Stimulated activated CD4-positive, alpha-beta T cell treated with anti-CD3 and anti-CD28 coated beads, TNF-alpha, amount 100 ng/mL, for 4 hours (primary cell): ENCODE data around the gene SUB1.

Experiments used
- DNase-seq, 3 experiments: peaks; one replicate each; pipeline ENCODE4 v3.0.0-alpha.2; 2020; ENCODE audit warnings: low read depth in 3 of 3

The SUB1 gene

DNA sequence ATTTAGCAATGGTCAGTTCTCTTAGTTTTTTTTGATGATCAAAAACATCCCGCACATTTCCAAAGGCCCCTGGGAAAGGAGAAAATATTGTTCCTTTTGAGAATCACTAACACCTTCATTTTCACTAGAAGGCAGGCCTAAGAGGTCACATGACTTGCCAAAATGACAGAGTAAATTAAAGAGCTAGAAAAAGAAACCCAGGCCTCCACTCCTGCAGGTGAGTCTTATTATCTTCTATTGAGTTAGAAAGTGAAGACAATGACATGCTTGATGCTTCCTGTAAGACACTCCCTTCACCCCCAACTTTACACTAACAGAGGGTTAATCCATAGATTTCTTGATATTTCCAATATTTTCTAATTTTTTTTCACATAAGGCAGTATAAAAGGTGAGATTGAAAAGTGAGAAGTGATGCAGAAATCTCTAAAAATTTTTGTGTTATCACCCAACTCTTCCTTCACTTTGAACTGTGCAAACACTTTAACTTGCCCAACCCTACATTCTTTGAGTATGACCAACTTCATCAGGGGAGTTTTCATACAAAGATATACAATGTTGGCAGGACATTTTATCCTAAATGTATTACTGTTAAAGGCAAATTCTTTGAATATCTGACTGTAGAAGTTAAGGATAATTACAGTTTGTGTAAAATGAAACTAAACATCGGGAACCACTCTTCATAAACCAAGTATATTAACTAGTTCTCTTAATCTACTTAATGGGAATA lies 57.1 kb downstream of the SUB1 start:
- no peak for DNase-seq

DNA sequence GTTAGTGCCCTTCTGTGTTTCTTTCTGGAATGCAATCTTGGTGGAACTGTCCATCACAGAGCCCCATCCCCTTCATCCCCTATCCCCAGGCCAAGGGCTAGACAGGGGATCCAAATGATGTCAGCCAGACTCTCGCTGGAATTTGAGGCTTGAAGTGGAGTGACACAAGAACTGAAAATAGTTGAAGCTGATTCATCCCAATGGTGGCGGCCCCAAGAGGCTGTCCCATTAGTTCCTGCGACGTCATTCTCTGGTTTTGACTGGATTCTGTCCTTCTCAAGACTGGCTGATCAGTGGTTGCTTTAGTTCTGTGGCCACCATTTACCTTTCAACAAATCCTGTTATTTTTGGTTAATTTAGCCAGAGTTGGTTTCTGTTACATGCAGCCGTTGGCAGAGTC lies 59.9 kb downstream of the SUB1 start:
- no peak for DNase-seq

DNA sequence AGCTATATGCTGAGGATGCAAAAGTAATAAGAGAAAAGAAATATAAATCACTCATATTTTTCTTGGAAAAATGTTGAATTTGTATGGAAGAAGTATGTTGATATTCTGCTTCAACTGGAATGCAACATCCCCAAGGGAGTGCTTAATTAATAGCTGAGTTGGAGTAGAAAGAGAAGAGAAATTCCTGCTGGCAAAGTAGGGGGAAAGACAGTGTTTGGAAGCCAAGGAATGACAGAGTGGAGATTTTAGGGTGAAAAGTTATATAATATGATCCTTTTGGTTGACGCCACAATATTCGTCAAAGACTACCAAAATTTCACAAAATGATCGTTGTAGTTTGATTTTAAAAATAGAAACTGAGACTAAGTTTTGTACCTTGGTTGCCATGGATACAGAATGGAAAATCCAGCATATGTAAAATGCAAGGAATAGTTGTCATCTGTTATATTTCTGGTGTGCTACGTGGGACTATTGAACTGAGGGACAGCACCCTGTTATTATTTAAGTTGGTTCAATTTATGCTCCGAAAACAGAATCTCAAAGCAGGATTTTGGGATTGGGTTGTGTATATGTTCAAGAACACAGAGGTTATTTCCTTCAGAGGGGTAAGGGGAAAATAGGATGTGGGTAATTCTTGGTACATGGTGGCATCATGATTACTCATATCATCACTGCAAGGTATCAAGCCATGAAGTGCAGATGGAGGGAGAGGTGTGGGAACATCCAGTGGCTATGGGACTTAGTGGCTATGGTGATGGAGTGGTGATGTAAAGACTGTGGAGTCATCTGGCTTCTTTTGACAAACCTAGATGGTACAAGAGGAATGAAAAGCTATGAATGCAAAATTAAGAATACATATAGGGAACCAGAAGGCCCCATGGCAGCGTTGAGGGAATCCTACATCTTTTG lies 61.0 kb downstream of the SUB1 start:
- DNase-seq, result no peak

DNA sequence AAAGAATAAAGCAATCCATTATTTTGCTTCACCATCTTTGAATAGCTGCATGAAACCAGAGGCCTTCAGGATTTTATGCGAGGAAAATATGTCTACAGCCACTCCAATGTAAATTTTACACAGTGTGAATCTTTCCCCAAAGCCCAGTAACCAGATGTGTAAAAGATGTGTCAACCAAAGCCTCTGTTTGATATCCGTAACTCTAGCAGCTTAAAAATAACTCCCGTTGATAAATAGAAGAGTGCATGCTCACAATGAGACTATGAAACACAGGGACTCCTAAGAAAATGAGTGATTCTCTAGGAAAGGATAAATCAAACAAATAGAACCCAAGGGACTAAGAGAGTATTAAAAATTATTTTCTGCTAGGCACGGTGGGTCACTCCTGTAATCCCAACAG lies 65.7 kb downstream of the SUB1 start:
- no peak for DNase-seq

DNA sequence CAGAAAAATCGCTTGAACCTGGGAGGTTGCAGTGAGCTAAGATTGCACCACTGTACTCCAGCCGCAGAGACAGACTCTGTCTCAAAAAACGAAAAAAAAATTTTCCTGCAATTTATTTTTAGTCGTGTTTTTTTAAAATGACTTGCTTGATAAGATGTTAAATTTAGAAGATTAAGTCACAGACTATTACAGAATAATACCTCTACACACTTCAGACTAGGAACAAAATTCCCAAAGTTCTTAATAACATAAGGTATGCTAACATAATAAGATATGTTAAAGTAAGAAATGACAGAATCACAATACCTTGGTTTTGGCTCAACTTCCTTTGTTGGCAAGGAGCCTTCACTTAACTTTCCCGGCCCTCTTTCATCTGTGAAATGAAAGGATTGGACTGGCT lies 66.3 kb downstream of the SUB1 start:
- DNase-seq, result no peak
